Upper lobe of right lung (tissue), 1 donor: ENCODE results near the gene ARL10. TPM values are rescaled to one million over a fixed set of nuclear protein-coding genes. Genes with fewer than 3 reads are reported as not detected.
A peak's percentile ranks its signal among the peaks of the same experiment; 100 is the strongest.

ENCODE experiments used
- ATAC-seq: fragments of 200-7000 bp; cut with Tn5 transposase; one replicate; pipeline ENCODE4 v1.9.1; 2020; ENCODE audit warnings: mild to moderate bottlenecking, moderate library complexity
- DNase-seq: peaks from one replicate; pipeline ENCODE4 v3.0.0-alpha.2; 2020
- H3K27ac ChIP-seq: fragments of 200-600 bp; one replicate; pipeline ENCODE4 v1.8.0; 2022
- H3K27me3 ChIP-seq: fragments of 200-600 bp; one replicate; pipeline ENCODE4 v1.8.0; 2022; ENCODE audit warnings: mild to moderate bottlenecking
- H3K36me3 ChIP-seq: fragments of 200-600 bp; one replicate; pipeline ENCODE4 v1.8.0; 2022
- H3K4me1 ChIP-seq: fragments of 200-600 bp; one replicate; pipeline ENCODE4 v1.8.0; 2022
- H3K4me3 ChIP-seq: fragments of 200-600 bp; one replicate; pipeline ENCODE4 v1.8.0; 2022; ENCODE audit warnings: mild to moderate bottlenecking
- H3K9me3 ChIP-seq: fragments of 200-600 bp; one replicate; pipeline ENCODE4 v1.8.0; 2022
- CTCF ChIP-seq: fragments of 200-600 bp; IDR thresholded peaks from one replicate; pipeline ENCODE4 v1.8.0; 2022; ENCODE audit warnings: antibody characterized with exemption
- intact Hi-C: fragments of 100-400 bp; cut with DNase I; formaldehyde crosslinking; loops from one replicate; pipeline ENCODE4 v1.11.0; 2022
- total RNA-seq: library from RNA; stranded (reverse); fragmentation: NEBNext Ultra II Directional; extraction: Animal tissue kit (Norgen Biotek cat#: 25700); gene quantifications from one replicate; pipeline ENCODE4 v1.2.1, GENCODE V29; 2021
- donor health status: DM: no; HTN: yes; CAD: no; lungs with severe emphysema.

Gene ARL10
- total RNA-seq, 1 donor from 2014 or later, result 7.9 TPM

- Histone ChIP-seq H3K27me3 (no peaks in the 10 kb centered on the region), H3K4me3 (peak overlapping the region; percentile 87), H3K9me3 (no peaks in the 10 kb centered on the region), H3K36me3 (peaks cover 44% of the 10 kb centered on the region), H3K27ac (no peak overlapping the region), H3K4me1 (peaks cover 7% of the 10 kb centered on the region)
- ATAC-seq, result no peak
- DNase-seq, result no peak
- intact Hi-C loops, result no loop called here
- TF ChIP-seq CTCF, result no peak
Observed at GRCh38 chr5:176387384-176387925, 22.2 kb downstream of the ARL10 start.

GRCh38 chr5:176388003-176388443, 22.7 kb downstream of the ARL10 start:
- no peak for TF ChIP-seq CTCF
- no peaks in the 10 kb centered on the region for H3K9me3 ChIP-seq
- peaks cover 40% of the 10 kb centered on the region for H3K36me3 ChIP-seq
- peak overlapping the region; percentile 96 for H3K27ac ChIP-seq
- DNase-seq (no peak), ATAC-seq (no peak)
- intact Hi-C loops, result no loop called here
- H3K27me3 ChIP-seq, result no peaks in the 10 kb centered on the region
- peak overlapping the region; percentile 87 for H3K4me3 ChIP-seq
- peaks cover 7% of the 10 kb centered on the region for H3K4me1 ChIP-seq

- Histone ChIP-seq H3K36me3 (peaks cover 36% of the 10 kb centered on the region), H3K4me3 (peak within 1 kb of the TSS; percentile 87), H3K27ac (peak within 1 kb of the TSS; percentile 96), H3K9me3 (no peaks in the 10 kb centered on the region), H3K27me3 (no peaks in the 10 kb centered on the region), H3K4me1 (peaks cover 7% of the 10 kb centered on the region)
- TF ChIP-seq CTCF, result no peak
- ATAC-seq (peak; percentile 97), DNase-seq (peak; percentile 100)
- intact Hi-C loops, result no loop called here
Observed at GRCh38 chr5:176388444-176389134, 23.3 kb downstream of the ARL10 start, which contains the start of the genes HIGD2A and NOP16. TSS of gene HIGD2A (plus strand) at chr5:176388751. CDS start at chr5:176388820, 69 bp downstream. TSS of gene NOP16 (minus strand) at chr5:176388598. CDS start at chr5:176388539, 59 bp downstream.

- intact Hi-C loops, result no loop called here
- Histone ChIP-seq H3K4me1 (peaks cover 7% of the 10 kb centered on the region), H3K27ac (peak overlapping the region; percentile 96), H3K36me3 (peaks cover 33% of the 10 kb centered on the region), H3K4me3 (peak overlapping the region; percentile 87), H3K27me3 (no peaks in the 10 kb centered on the region), H3K9me3 (no peaks in the 10 kb centered on the region)
- no peak for TF ChIP-seq CTCF
- peak; percentile 40 for ATAC-seq
- DNase-seq, result no peak
Observed at GRCh38 chr5:176389135-176390123, 24.1 kb downstream of the ARL10 start.

GRCh38 chr5:176391479-176391878, 26.2 kb downstream of the ARL10 start:
- ATAC-seq (no peak), DNase-seq (no peak)
- intact Hi-C loops, result no loop called here
- Histone ChIP-seq H3K27me3 (no peaks in the 10 kb centered on the region), H3K9me3 (no peaks in the 10 kb centered on the region), H3K27ac (no peak overlapping the region), H3K4me3 (no peak overlapping the region), H3K4me1 (peaks cover 7% of the 10 kb centered on the region), H3K36me3 (peaks cover 17% of the 10 kb centered on the region)
- no peak for TF ChIP-seq CTCF
